Measurements from ENCODE around the gene DPEP3. TPM values are rescaled to one million over a fixed set of nuclear protein-coding genes. Genes with fewer than 3 reads are reported as not detected.

Gene DPEP3
- total RNA-seq, 1 donor from 2014 or later, result not detected

- DNase-seq (ENCODE audit: extremely low read depth, low read depth, low spot score), result no peak
Measured at GRCh38 chr16:67933805-67934204, 46.5 kb downstream of the DPEP3 start.

DNA sequence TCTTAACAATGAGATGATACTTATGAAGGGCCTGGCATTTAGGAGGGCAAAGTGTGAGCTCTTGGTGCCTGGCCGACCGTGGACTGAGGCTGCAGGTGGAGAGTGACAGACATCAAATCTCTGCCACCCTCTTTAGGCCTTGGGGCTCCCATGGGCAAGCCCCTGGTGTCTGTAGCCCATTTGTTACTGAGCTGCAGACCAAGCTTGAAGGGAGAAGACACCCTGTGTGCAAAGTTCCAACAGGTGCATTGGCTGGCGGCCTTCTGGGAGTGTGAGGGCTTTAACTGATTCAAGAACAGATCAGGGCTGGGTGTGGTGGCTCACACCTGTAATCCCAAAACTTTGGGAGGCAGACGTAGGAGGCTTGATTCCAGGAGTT, 47.8 kb downstream of the DPEP3 start:
- no peak for DNase-seq (ENCODE audit: extremely low read depth, low read depth, low spot score)

GRCh38 chr16:67931712-67932461, 48.4 kb downstream of the DPEP3 start, which contains the start of gene CTRL:
CTRL (minus strand) TSS chr16:67931862; CDS start chr16:67931852, 10 bp downstream.
- DNase-seq (ENCODE audit: extremely low read depth, low read depth, low spot score), result no peak

DNA sequence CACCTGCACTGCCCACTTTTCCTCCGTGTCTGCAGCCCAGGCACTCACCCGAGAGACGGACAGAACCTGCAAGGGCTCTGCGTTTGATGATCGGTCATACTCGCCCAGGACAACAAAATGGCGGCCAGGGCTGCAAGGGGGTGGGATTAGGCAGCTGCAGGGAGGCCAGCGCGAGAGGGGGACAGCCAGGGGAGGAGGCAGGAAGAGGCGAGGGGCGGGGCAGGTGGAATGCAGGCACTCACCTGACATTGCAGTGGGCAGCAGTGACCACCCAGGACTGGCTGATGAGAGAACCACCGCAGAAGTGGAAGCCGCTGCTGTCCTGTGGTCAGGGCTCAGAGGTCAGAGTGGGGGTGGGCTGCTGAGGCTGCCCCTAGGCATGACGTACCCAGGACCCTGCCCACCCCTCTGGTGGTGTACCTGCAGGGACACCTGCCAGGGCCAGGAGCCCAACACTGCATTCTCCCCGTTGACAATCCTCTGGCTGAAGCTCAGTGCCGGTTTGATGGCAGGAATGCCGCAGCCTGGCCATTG, 49.6 kb downstream of the DPEP3 start:
- DNase-seq (ENCODE audit: extremely low read depth, low read depth, low spot score), result no peak

DNA sequence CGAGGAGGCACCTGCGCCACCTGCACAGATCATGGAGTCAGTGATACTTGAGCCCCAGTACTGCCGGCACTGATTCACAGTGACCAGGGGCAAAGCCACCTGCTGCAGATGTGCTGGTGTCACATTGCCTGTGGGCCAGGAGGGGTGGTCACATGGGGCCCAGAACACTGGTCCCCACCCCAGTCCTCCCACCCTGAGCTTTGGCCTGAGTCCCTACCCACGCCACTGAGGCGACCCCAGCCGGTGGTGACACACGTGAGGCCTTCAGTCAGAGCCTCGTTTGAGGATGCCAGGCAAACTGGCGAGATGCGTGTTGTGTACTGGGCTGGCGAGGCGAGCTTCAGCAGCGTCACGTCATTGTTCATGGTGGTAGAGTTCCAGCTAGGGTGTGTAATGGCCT, 50.1 kb downstream of the DPEP3 start:
- no peak for DNase-seq (ENCODE audit: extremely low read depth, low read depth, low spot score)

GRCh38 chr16:67928561-67929364, 51.5 kb downstream of the DPEP3 start:
- no peak for DNase-seq (ENCODE audit: extremely low read depth, low read depth, low spot score)

- no peak for DNase-seq (ENCODE audit: extremely low read depth, low read depth, low spot score)
Measured at GRCh38 chr16:67928147-67928546, 52.2 kb downstream of the DPEP3 start.

- no peak for DNase-seq (ENCODE audit: extremely low read depth, low read depth, low spot score)
Measured at GRCh38 chr16:67927131-67927941, 53.0 kb downstream of the DPEP3 start.

- DNase-seq (ENCODE audit: extremely low read depth, low read depth, low spot score), result peak; percentile 39
Measured at GRCh38 chr16:67926181-67926750, 54.0 kb downstream of the DPEP3 start.

Other genes with a start within 250 kb of the DPEP3 start
- gene RANBP10, start 173.9 kb downstream of the DPEP3 start, total RNA-seq, result 9.2 and 15.5 TPM in 2 replicates
- 0.39 and 0.88 TPM in 2 replicates for gene TSNAXIP1, start 173.6 kb downstream of the DPEP3 start, total RNA-seq
- gene THAP11, start 138.2 kb downstream of the DPEP3 start, total RNA-seq, result 30.8 and 36.8 TPM in 2 replicates
- gene NUTF2, start 133.6 kb downstream of the DPEP3 start, total RNA-seq, result 253 and 269 TPM in 2 replicates
- gene CENPT, start 132.8 kb downstream of the DPEP3 start, total RNA-seq, result 46.0 and 48.5 TPM in 2 replicates
- gene EDC4, start 107.4 kb downstream of the DPEP3 start, total RNA-seq, result 73.3 and 75.7 TPM in 2 replicates
- gene NRN1L, start 95.6 kb downstream of the DPEP3 start, total RNA-seq, result 0.76 and 1.3 TPM in 2 replicates
- gene PSKH1, start 87.2 kb downstream of the DPEP3 start, total RNA-seq, result 22.4 and 36.7 TPM in 2 replicates
- 0.12 and 0.34 TPM in 2 replicates for gene CTRL, start 48.6 kb downstream of the DPEP3 start, total RNA-seq
- gene PSMB10, start 43.6 kb downstream of the DPEP3 start, total RNA-seq, result 70.6 and 77.1 TPM in 2 replicates
- gene LCAT, start 36.4 kb downstream of the DPEP3 start, total RNA-seq, result 8.0 and 20.0 TPM in 2 replicates
- 44.6 and 99.8 TPM in 2 replicates for gene SLC12A4, start 11.9 kb downstream of the DPEP3 start, total RNA-seq
- gene DPEP2, start 19.0 kb upstream of the DPEP3 start, total RNA-seq, result 0.23 TPM in 1 of 2 replicates, not detected in the other
- not detected in 2 replicates for gene DPEP2NB, start 35.4 kb upstream of the DPEP3 start, total RNA-seq
- 5.3 and 7.5 TPM in 2 replicates for gene DDX28, start 42.7 kb upstream of the DPEP3 start, total RNA-seq
- 10.9 and 12.4 TPM in 2 replicates for gene DUS2, start 42.8 kb upstream of the DPEP3 start, total RNA-seq
- 17.1 and 22.8 TPM in 2 replicates for gene NFATC3, start 104.9 kb upstream of the DPEP3 start, total RNA-seq